K562 (cell line): ENCODE measurements around the gene DSE. TPM values are rescaled to one million over a fixed set of nuclear protein-coding genes. Genes with fewer than 3 reads are reported as not detected.

Experiments
- ATAC-seq: fragments of 200-7000 bp; cut with Tn5 transposase; 3 replicates; pipeline ENCODE4 v1.9.1; 2020; ENCODE audit warnings: moderate library complexity
- BruUV-seq: library from RNA; stranded (reverse); fragments of 400-500 nt; replicated peaks from 2 replicates; lab custom pipeline; 2021; lab: Mats Ljungman, UMichigan
- CTCF ChIA-PET: fragments of 300-600 bp; formaldehyde crosslinking; extraction: SDS; loops from one replicate; lab custom pipeline; 2021; ENCODE audit warnings: low intra/inter-chr PET ratio; lab: Yijun Ruan, JAX
- POLR2A ChIA-PET: fragments of 300-600, 350-650 bp; sonication (Branson Sonifier 250); formaldehyde crosslinking; extraction: SDS; loops from one replicate; lab custom pipeline; 2021; ENCODE audit warnings: antibody characterized with exemption, inconsistent platforms; lab: Yijun Ruan, JAX
- DNase-seq, 4 experiments: peaks; one replicate each; pipeline versions ENCODE4 v3.0.0 to v3.0.0-alpha.2; 2011 to 2018; ENCODE audit warnings: low spot score in 3 of 4, mixed read lengths in 3 of 4; ENCODE audit errors: extremely low read depth in 1 of 4
- FAIRE-seq: peaks from 2 replicates; lab custom pipeline; 2011; peaks lifted over from hg19 to GRCh38; lab: Jason Lieb, UNC
- H2AFZ ChIP-seq: 2 replicates; pipeline ENCODE4 v1.6.0; 2011; ENCODE audit warnings: low read depth, low read length, control low read depth, inconsistent platforms
- H3K27ac ChIP-seq: fragments of 200-600 bp; 3 replicates; pipeline ENCODE4 v1.8.0; 2011; ENCODE audit warnings: low read depth, mild to moderate bottlenecking, control low read depth, inconsistent platforms, low read length, moderate library complexity, mixed read lengths; ENCODE audit errors: extremely low read depth
- H3K27me3 ChIP-seq, 2 experiments: fragments of 300-600 bp in 1 of 2; 2 replicates in 1 of 2; 3 replicates in 1 of 2; pipeline versions ENCODE4 v1.6.0 to v1.8.0; 2011; ENCODE audit warnings: inconsistent platforms in 2 of 2, low read length in 2 of 2, mild to moderate bottlenecking in 1 of 2, mixed read lengths in 1 of 2, moderate library complexity in 1 of 2; ENCODE audit not compliant: control insufficient read depth in 2 of 2, insufficient read depth in 2 of 2
- H3K36me3 ChIP-seq: fragments of 300-600 bp; 3 replicates; pipeline ENCODE4 v1.8.0; 2011; ENCODE audit warnings: mild to moderate bottlenecking, low read length, inconsistent platforms; ENCODE audit not compliant: control insufficient read depth, insufficient read depth
- H3K4me1 ChIP-seq, 2 experiments: fragments of 200-600 bp in 1 of 2; replicated peaks in 1 of 2; 2 replicates in 1 of 2; 3 replicates in 1 of 2; pipeline versions ENCODE4 v1.5.1 to v1.8.0; 2011; ENCODE audit warnings: inconsistent platforms in 2 of 2, low read length in 2 of 2, mild to moderate bottlenecking in 1 of 2, mixed read lengths in 1 of 2, moderate library complexity in 1 of 2; ENCODE audit not compliant: control insufficient read depth in 2 of 2, insufficient read depth in 2 of 2
- H3K4me2 ChIP-seq: 2 replicates; pipeline ENCODE4 v1.6.1; 2011; ENCODE audit warnings: low read length, control low read depth, inconsistent platforms, mixed read lengths; ENCODE audit not compliant: insufficient read depth
- H3K4me3 ChIP-seq: fragments of 200-600 bp; sonication (generic), shearing (Covaris generic); 2 replicates; pipeline ENCODE4 v1.5.1; 2016; ENCODE audit warnings: control low read depth, inconsistent platforms
- H3K79me2 ChIP-seq: fragments of 200-600 bp; 3 replicates; pipeline ENCODE4 v1.8.0; 2011; ENCODE audit warnings: low read length, inconsistent platforms; ENCODE audit not compliant: control insufficient read depth, insufficient read depth
- H3K9ac ChIP-seq, 2 experiments: 2 replicates each; pipeline versions ENCODE4 v1.6.0 to v1.6.1; 2011; ENCODE audit warnings: low read depth in 2 of 2, low read length in 2 of 2, control low read depth in 1 of 2, inconsistent platforms in 1 of 2, mild to moderate bottlenecking in 1 of 2, mixed read lengths in 1 of 2; ENCODE audit not compliant: insufficient read depth in 1 of 2
- H3K9me1 ChIP-seq: one replicate; pipeline ENCODE4 v1.6.0; 2011; ENCODE audit warnings: inconsistent platforms, mild to moderate bottlenecking, low read length, moderate library complexity; ENCODE audit not compliant: control insufficient read depth, insufficient read depth
- H3K9me3 ChIP-seq: replicated peaks from 2 replicates; pipeline ENCODE4 v1.5.1; 2011; ENCODE audit warnings: low read depth, low read length, inconsistent platforms; ENCODE audit not compliant: control insufficient read depth, insufficient read depth
- H4K20me1 ChIP-seq: replicated peaks from 2 replicates; pipeline ENCODE4 v1.6.1; 2011; ENCODE audit warnings: low read length, inconsistent platforms, mixed read lengths; ENCODE audit not compliant: control insufficient read depth, insufficient read depth
- HBP1 ChIP-seq: fragments of 450-650 bp; formaldehyde crosslinking; IDR thresholded peaks from 2 replicates; pipeline ENCODE4 v1.4.0; 2022; ENCODE audit warnings: missing genetic modification characterization
- KAT2B ChIP-seq: IDR thresholded peaks from one replicate; pipeline ENCODE4 v1.6.1; 2012; ENCODE audit warnings: low read depth, mild to moderate bottlenecking, control low read depth, inconsistent platforms, low read length, moderate library complexity
- MAFK ChIP-seq: IDR thresholded peaks from 2 replicates; pipeline ENCODE4 v1.6.1; 2011; ENCODE audit warnings: low read length, improper control_type of control experiment
- MGA ChIP-seq: fragments of 450-650 bp; IDR thresholded peaks from 2 replicates; pipeline ENCODE4 v1.6.1; 2016; ENCODE audit warnings: mild to moderate bottlenecking, moderate library complexity
- TAF9B ChIP-seq: fragments of 450-650 bp; IDR thresholded peaks from 2 replicates; pipeline ENCODE4 v1.6.1; 2018; ENCODE audit warnings: mild to moderate bottlenecking; ENCODE audit not compliant: partially characterized antibody
- TEAD1 ChIP-seq, 2 experiments: fragments of 450-650 bp in 1 of 2; sonication (generic) in 1 of 2; formaldehyde crosslinking; IDR thresholded peaks; 2 replicates each; pipeline versions ENCODE4 v1.4.0 to v1.8.0; 2020 to 2022; ENCODE audit warnings: mild to moderate bottlenecking in 2 of 2, missing genetic modification reagents in 1 of 2
- ZBTB34 ChIP-seq: fragments of 250-450 bp; sonication (Bioruptor Pico); IDR thresholded peaks from 2 replicates; pipeline ENCODE4 v1.8.0; 2021; ENCODE audit warnings: mild to moderate bottlenecking, moderate library complexity
- in situ Hi-C: fragments of 300-500 bp; cut with MboI; formaldehyde crosslinking; loops from 4 replicates; pipeline ENCODE4 v1.15.0; 2018; ENCODE audit warnings: inconsistent platforms, mixed read lengths
- intact Hi-C: fragments of 100-400 bp; cut with micrococcal nuclease; formaldehyde crosslinking; loops from 2 replicates; pipeline ENCODE4 v1.14.2; 2022
- polyA plus RNA-seq, 8 experiments: library from polyadenylated mRNA; depleted of rRNA in 4 of 8; stranded (reverse) in 5 of 8; unstranded in 3 of 8; fragments of >200 nt; fragmentation: Nextera tagmentation in 2 of 8; fragmentation: Illumina TruSeq in 1 of 8; extraction: Ambion mirVana in 2 of 8; extraction: Trizol in 1 of 8; gene quantifications; 2 replicates each; pipeline versions ENCODE4 v1.2.1 to v1.2.3, GENCODE V29; 2011 to 2014; ENCODE audit warnings: inconsistent platforms in 1 of 8, missing spikeins in 1 of 8
- total RNA-seq, 7 experiments: library from RNA; depleted of rRNA in 6 of 7; stranded (reverse); fragments of >200 nt in 6 of 7; fragmentation: Illumina TruSeq in 2 of 7; extraction: Trizol in 2 of 7; gene quantifications; 2 replicates each; pipeline versions ENCODE4 v1.2.1 to v1.2.3, GENCODE V29; 2011 to 2021; ENCODE audit warnings: low replicate concordance in 1 of 7

The DSE gene
- total and polyA plus RNA-seq, 9 of the 15 experiments (the other 6 are each of a cell fraction or from before 2014, with no cell fraction given): 0.49 to 1.7 (median 0.79) TPM

GRCh38 chr6:116379764-116380163 lies 9.0 kb downstream of the DSE start:
- ATAC-seq (no peak), DNase-seq (no peak), FAIRE-seq (no peak)
- no peaks in the 10 kb centered on the region for H3K9me1 ChIP-seq
- in situ Hi-C loops (no loop called here), intact Hi-C loops (no loop called here)
- H4K20me1 ChIP-seq: no peaks in the 10 kb centered on the region
- no peaks in the 10 kb centered on the region for H3K4me1 ChIP-seq
- H3K9me3 ChIP-seq: no peaks in the 10 kb centered on the region
- no peak overlapping the region for H2AFZ ChIP-seq
- CTCF ChIA-PET: no interaction called here
- POLR2A ChIA-PET: no interaction called here
- no TSS peak for BruUV-seq
- no peaks in the 10 kb centered on the region for H3K79me2 ChIP-seq
- H3K4me2 ChIP-seq: no peak overlapping the region
- no peak overlapping the region for H3K27ac ChIP-seq
- peaks cover 0 to 6% of the 10 kb centered on the region in 2 experiments; a peak in 2 of 5 replicates for H3K27me3 ChIP-seq
- H3K4me3 ChIP-seq: no peak overlapping the region
- no peak overlapping the region for H3K9ac ChIP-seq
- no peaks in the 10 kb centered on the region for H3K36me3 ChIP-seq
- TF ChIP-seq KAT2B (no peak), HBP1 (CRISPR knock-in tag) (no peak), ZBTB34 (CRISPR knock-in tag) (no peak), TAF9B (no peak), TEAD1 (CRISPR knock-in tag; IDR thresholded peaks at IDR 0.05) (no peak), MGA (no peak), MAFK (no peak)
